ENCODE measurements around the gene DLK2.
"Not testable (repeated sequence)": the region's sequence is repeated elsewhere in the genome, so short reads cannot be mapped to it uniquely, and the experiment has no call there.

DLK2 gene

GRCh38 chr6:43413002-43413401, 42.3 kb downstream of the DLK2 start:
- H3K4me3 ChIP-seq = no peak overlapping the region
- no peak overlapping the region for H3K27ac ChIP-seq
- DNase-seq (ENCODE audit: low spot score) = no peak
- TF ChIP-seq, protein P1, sequence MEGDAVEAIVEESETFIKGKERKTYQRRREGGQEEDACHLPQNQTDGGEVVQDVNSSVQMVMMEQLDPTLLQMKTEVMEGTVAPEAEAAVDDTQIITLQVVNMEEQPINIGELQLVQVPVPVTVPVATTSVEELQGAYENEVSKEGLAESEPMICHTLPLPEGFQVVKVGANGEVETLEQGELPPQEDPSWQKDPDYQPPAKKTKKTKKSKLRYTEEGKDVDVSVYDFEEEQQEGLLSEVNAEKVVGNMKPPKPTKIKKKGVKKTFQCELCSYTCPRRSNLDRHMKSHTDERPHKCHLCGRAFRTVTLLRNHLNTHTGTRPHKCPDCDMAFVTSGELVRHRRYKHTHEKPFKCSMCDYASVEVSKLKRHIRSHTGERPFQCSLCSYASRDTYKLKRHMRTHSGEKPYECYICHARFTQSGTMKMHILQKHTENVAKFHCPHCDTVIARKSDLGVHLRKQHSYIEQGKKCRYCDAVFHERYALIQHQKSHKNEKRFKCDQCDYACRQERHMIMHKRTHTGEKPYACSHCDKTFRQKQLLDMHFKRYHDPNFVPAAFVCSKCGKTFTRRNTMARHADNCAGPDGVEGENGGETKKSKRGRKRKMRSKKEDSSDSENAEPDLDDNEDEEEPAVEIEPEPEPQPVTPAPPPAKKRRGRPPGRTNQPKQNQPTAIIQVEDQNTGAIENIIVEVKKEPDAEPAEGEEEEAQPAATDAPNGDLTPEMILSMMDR (IDR thresholded peaks at IDR 0.05) = no peak

- TF ChIP-seq, protein P1 (IDR thresholded peaks at IDR 0.05) = no peak
- DNase-seq (ENCODE audit: low spot score) = no peak
Measured at GRCh38 chr6:43412541-43412940, 42.8 kb downstream of the DLK2 start.

GRCh38 chr6:43410776-43411175, 44.6 kb downstream of the DLK2 start:
- not testable (repeated sequence) for H3K27ac ChIP-seq

More at GRCh38 chr6:43412541-43412940, 42.8 kb downstream of the DLK2 start:
- Histone ChIP-seq H3K4me3 (no peak overlapping the region), H3K27ac (no peak overlapping the region)

DNA sequence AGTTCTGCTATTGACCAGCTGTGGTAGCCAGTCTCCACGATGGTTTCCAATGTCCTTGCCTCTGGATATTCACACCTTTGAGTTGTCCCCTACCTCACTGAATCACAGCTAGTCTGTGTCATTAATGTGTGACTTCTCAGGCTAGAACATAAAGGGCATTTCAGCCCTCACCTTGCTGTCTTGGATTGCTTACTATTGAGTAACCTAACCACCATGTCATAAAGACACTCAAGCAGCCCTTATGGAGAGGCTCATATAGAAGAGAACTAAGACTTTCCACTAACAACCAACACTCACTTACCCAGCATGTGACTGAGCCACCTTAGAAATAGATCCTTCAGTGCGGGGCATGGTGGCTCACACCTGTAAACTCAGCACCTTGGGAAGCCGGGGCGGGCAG, 47.1 kb downstream of the DLK2 start:
- Histone ChIP-seq H3K4me3 (no peak overlapping the region), H3K27ac (no peak overlapping the region)
- TF ChIP-seq, protein P1 (IDR thresholded peaks at IDR 0.05) = no peak
- no peak for DNase-seq (ENCODE audit: low spot score)

More at GRCh38 chr6:43410776-43411175, 44.6 kb downstream of the DLK2 start:
- not testable (repeated sequence) for DNase-seq (ENCODE audit: low spot score); H3K4me3 ChIP-seq

- no peak overlapping the region for H3K4me3 ChIP-seq
Measured at GRCh38 chr6:43407296-43407695, 48.1 kb downstream of the DLK2 start.

DNA sequence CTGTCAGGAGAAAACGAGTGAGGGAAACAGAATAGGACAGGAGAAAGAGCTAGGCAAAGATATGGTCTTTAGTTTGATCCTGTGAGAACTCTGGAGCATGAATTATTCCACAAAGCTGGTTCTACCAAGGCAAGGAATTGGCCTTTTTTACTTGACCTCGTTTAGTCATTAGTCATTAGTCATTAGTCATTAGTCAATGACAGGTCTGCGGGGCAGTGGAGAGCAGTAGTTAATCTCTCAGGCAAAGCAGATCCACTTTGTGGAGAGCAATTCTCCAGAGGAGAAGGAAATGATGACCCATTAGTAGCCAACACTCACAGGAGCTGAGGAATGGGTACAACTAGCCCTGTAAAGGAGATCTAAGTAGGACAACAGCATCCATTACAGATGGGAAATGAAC, 50.0 kb downstream of the DLK2 start:
- H3K4me3 ChIP-seq = no peak overlapping the region
- no peak for DNase-seq (ENCODE audit: low spot score)
- TF ChIP-seq, protein P1 (IDR thresholded peaks at IDR 0.05) = no peak
- H3K27ac ChIP-seq = no peak overlapping the region

More at GRCh38 chr6:43407296-43407695, 48.1 kb downstream of the DLK2 start:
- TF ChIP-seq, protein P1 (IDR thresholded peaks at IDR 0.05) = no peak
- DNase-seq (ENCODE audit: low spot score) = no peak
- no peak overlapping the region for H3K27ac ChIP-seq

DNA sequence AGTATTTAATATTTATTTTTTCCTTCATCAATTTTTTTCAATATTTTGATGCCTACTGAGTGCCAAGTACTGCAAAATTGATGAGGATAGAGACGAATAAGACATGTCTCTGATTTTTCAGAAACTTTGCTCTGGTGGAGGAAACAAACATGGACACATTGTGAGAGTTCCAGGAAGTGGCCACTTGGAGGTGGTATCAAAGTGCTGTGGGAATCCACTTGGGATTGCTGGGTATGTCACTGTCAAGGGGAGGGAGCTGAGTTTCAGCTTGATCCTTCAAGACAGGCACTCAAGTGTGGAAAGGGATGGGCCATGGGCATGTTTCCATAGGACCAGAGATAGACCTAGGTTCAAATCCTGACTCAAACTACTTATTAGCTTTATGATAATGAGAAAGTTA, 52.5 kb downstream of the DLK2 start:
- TF ChIP-seq, protein P1 (IDR thresholded peaks at IDR 0.05) = no peak

GRCh38 chr6:43401730-43402129, 53.6 kb downstream of the DLK2 start:
- TF ChIP-seq, protein P1 (IDR thresholded peaks at IDR 0.05) = no peak

More for the DNA sequence above, 52.5 kb downstream of the DLK2 start:
- Histone ChIP-seq H3K27ac (no peak overlapping the region), H3K4me3 (no peak overlapping the region)
- DNase-seq (ENCODE audit: low spot score) = no peak

More at GRCh38 chr6:43401730-43402129, 53.6 kb downstream of the DLK2 start:
- no peak overlapping the region for H3K4me3 ChIP-seq
- H3K27ac ChIP-seq = no peak overlapping the region
- no peak for DNase-seq (ENCODE audit: low spot score)
